ENCODE results near the gene GNAQ. TPM values are rescaled to one million over a fixed set of nuclear protein-coding genes. Genes with fewer than 3 reads are reported as not detected.

The GNAQ gene
- total and polyA plus RNA-seq, 2 experiments from 2014 or later: 25.7 to 47.9 TPM

GRCh38 chr9:77847626-77848025 lies 184.0 kb downstream of the GNAQ start:
- Histone ChIP-seq H3K79me2 (peaks cover 75% of the 10 kb centered on the region), H3K9me2 (replicated peaks; ENCODE audit: insufficient read depth) (no peaks in the 10 kb centered on the region), H3K27me3 (no peaks in the 10 kb centered on the region), H3K4me1 (ENCODE audit: insufficient read depth) (peaks cover 26% of the 10 kb centered on the region), H4K20me1 (ENCODE audit: insufficient read depth, poor library complexity, severe bottlenecking) (peaks cover 9% of the 10 kb centered on the region), H3K9me3 (ENCODE audit: low read depth) (no peaks in the 10 kb centered on the region), H3K27ac (peak overlapping the region; percentile 16), H3K4me3 (no peak overlapping the region), H2AFZ (no peak overlapping the region), H3K4me2 (no peak overlapping the region), H3K36me3 (replicated peaks; ENCODE audit: insufficient read depth, low read depth) (no peaks in the 10 kb centered on the region)
- 87% methylated on average over 2 of the region's 2 CpGs for WGBS (ENCODE audit: low lambda C conversion rate, missing lambda C conversion rate)
- no peak for TF ChIP-seq EZH2phosphoT487 (IDR thresholded peaks at IDR 0.05; ENCODE audit: low read depth, severe bottlenecking, unreplicated experiment)
- TF ChIP-seq, protein P1, sequence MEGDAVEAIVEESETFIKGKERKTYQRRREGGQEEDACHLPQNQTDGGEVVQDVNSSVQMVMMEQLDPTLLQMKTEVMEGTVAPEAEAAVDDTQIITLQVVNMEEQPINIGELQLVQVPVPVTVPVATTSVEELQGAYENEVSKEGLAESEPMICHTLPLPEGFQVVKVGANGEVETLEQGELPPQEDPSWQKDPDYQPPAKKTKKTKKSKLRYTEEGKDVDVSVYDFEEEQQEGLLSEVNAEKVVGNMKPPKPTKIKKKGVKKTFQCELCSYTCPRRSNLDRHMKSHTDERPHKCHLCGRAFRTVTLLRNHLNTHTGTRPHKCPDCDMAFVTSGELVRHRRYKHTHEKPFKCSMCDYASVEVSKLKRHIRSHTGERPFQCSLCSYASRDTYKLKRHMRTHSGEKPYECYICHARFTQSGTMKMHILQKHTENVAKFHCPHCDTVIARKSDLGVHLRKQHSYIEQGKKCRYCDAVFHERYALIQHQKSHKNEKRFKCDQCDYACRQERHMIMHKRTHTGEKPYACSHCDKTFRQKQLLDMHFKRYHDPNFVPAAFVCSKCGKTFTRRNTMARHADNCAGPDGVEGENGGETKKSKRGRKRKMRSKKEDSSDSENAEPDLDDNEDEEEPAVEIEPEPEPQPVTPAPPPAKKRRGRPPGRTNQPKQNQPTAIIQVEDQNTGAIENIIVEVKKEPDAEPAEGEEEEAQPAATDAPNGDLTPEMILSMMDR (IDR thresholded peaks at IDR 0.05; ENCODE audit: poor library complexity): no peak
- TF ChIP-seq EZH2 (IDR thresholded peaks at IDR 0.05; ENCODE audit: borderline replicate concordance): no peak
- no peak for DNase-seq (ENCODE audit: low spot score)

DNA sequence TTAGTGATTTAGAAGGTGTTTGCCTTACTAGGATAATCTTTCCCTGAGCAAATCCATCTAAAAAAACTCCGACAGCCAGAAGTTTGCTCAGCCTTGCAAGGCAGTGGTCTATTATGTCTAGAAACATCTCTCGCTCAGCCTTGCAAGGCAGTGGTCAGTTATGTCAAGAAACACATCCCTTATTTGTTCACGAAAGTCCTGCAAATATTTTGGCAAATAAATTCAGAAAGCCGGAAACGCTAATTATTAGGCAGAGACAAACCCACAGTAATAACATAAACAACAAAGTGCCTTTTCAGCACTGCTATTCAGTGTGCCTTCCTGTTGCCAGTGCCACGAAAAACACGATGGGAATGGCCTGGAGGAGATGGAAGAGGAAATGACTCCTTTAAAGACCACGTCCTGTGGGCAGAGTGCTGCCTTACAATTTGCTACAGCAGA lies 184.5 kb downstream of the GNAQ start:
- WGBS (ENCODE audit: low lambda C conversion rate, missing lambda C conversion rate): 67% methylated on average over 8 of the region's 8 CpGs
- Histone ChIP-seq H3K9me3 (ENCODE audit: low read depth) (no peaks in the 10 kb centered on the region), H3K4me2 (no peak overlapping the region), H3K27me3 (no peaks in the 10 kb centered on the region), H2AFZ (no peak overlapping the region), H3K9me2 (replicated peaks; ENCODE audit: insufficient read depth) (no peaks in the 10 kb centered on the region), H4K20me1 (ENCODE audit: insufficient read depth, poor library complexity, severe bottlenecking) (peaks cover 9% of the 10 kb centered on the region), H3K36me3 (replicated peaks; ENCODE audit: insufficient read depth, low read depth) (no peaks in the 10 kb centered on the region), H3K4me1 (ENCODE audit: insufficient read depth) (peaks cover 22% of the 10 kb centered on the region), H3K79me2 (peaks cover 70% of the 10 kb centered on the region), H3K27ac (peak overlapping the region; percentile 16), H3K4me3 (no peak overlapping the region)
- no peak for TF ChIP-seq EZH2phosphoT487 (IDR thresholded peaks at IDR 0.05; ENCODE audit: low read depth, severe bottlenecking, unreplicated experiment)
- TF ChIP-seq, protein P1 (IDR thresholded peaks at IDR 0.05; ENCODE audit: poor library complexity): no peak
- DNase-seq (ENCODE audit: low spot score): no peak

DNA sequence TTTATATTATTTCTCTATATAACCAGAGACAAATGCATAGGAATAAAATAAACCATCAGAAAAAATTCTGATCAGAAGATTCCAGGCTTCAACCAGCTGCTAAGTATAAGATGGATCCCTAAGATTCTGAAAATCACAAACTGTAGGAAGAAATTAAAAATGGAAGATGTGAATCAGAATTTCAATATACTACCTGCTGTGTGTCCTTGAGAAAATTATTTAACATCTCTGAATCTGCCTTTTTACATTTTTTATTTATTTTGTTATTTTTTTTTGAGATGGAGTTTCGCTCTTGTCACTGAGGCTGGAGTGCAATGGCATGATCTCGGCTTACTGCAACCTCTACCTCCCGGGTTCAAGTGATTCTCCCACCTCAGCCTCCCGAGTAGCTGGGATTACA lies 187.2 kb downstream of the GNAQ start:
- H3K79me2 ChIP-seq: peaks cover 63% of the 10 kb centered on the region

More for the DNA sequence above, 187.2 kb downstream of the GNAQ start:
- TF ChIP-seq, protein P1 (IDR thresholded peaks at IDR 0.05; ENCODE audit: poor library complexity): no peak
- TF ChIP-seq EZH2 (IDR thresholded peaks at IDR 0.05; ENCODE audit: borderline replicate concordance) (no peak), EZH2phosphoT487 (IDR thresholded peaks at IDR 0.05; ENCODE audit: low read depth, severe bottlenecking, unreplicated experiment) (no peak)
- Histone ChIP-seq H3K9me3 (ENCODE audit: low read depth) (no peaks in the 10 kb centered on the region), H3K27ac (no peak overlapping the region), H2AFZ (no peak overlapping the region), H3K9me2 (replicated peaks; ENCODE audit: insufficient read depth) (no peaks in the 10 kb centered on the region), H3K27me3 (no peaks in the 10 kb centered on the region), H3K36me3 (replicated peaks; ENCODE audit: insufficient read depth, low read depth) (no peaks in the 10 kb centered on the region), H3K4me1 (ENCODE audit: insufficient read depth) (peaks cover 24% of the 10 kb centered on the region), H4K20me1 (ENCODE audit: insufficient read depth, poor library complexity, severe bottlenecking) (peaks cover 9% of the 10 kb centered on the region), H3K4me2 (no peak overlapping the region), H3K4me3 (no peak overlapping the region)
- DNase-seq (ENCODE audit: low spot score): no peak
- 94% methylated on average over 4 of the region's 4 CpGs for WGBS (ENCODE audit: low lambda C conversion rate, missing lambda C conversion rate)
